GM13976 (cell line): ENCODE measurements around the gene MPP1.
"Not testable (repeated sequence)": the region's sequence is repeated elsewhere in the genome, so short reads cannot be mapped to it uniquely, and the experiment has no call there.

Source experiments
- DNase-seq: peaks from one replicate; pipeline ENCODE4 v3.0.0; 2012; ENCODE audit warnings: low spot score
- in situ Hi-C: fragments of 300-500 bp; cut with MboI; formaldehyde crosslinking; loops from one replicate; pipeline ENCODE4 v1.12.0; 2022; ENCODE audit warnings: low sequenced_read_pairs, mixed read lengths, inconsistent platforms; ENCODE audit not compliant: unreplicated experiment
- TF ChIP-seq, protein P1 (sequence below): IDR thresholded peaks from 2 replicates; pipeline ENCODE4 v1.5.1; 2012; ENCODE audit warnings: borderline replicate concordance, mild to moderate bottlenecking; ENCODE audit not compliant: insufficient read depth; ENCODE audit errors: extremely low read depth, missing control alignments, control extremely low read depth

Gene MPP1

DNA sequence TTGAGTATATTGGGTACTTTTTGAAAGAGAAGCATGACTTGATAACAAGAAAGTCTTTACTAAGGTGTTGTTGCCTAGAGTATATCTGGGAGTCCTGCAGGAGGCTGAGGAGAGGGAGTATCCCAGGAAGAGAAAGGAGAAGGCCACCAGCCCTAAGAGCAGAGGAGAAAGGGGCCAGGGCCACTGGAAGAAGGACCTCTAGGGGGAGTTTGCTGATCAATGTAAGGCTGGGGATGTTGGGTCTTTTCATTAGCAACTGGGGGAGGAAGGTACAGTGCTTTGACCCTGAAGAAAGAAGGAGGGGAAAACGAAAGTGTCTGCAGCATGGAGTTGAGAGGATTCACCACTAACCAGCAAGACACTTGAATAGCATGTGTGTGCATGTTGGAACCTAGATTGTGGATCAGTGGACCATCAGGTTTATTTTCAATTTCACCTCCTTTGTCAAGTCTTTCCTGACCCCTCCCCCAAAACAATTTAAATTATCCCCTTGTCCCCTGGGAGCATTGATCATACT, 24.7 kb upstream of the MPP1 start:
- no peak for DNase-seq
- in situ Hi-C loops, result loop anchor here (25.0 kb wide), 1 partner anchor 243 kb away; the partner anchor contains the start of gene CTAG1A
- TF ChIP-seq, protein P1, sequence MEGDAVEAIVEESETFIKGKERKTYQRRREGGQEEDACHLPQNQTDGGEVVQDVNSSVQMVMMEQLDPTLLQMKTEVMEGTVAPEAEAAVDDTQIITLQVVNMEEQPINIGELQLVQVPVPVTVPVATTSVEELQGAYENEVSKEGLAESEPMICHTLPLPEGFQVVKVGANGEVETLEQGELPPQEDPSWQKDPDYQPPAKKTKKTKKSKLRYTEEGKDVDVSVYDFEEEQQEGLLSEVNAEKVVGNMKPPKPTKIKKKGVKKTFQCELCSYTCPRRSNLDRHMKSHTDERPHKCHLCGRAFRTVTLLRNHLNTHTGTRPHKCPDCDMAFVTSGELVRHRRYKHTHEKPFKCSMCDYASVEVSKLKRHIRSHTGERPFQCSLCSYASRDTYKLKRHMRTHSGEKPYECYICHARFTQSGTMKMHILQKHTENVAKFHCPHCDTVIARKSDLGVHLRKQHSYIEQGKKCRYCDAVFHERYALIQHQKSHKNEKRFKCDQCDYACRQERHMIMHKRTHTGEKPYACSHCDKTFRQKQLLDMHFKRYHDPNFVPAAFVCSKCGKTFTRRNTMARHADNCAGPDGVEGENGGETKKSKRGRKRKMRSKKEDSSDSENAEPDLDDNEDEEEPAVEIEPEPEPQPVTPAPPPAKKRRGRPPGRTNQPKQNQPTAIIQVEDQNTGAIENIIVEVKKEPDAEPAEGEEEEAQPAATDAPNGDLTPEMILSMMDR, result no peak

DNA sequence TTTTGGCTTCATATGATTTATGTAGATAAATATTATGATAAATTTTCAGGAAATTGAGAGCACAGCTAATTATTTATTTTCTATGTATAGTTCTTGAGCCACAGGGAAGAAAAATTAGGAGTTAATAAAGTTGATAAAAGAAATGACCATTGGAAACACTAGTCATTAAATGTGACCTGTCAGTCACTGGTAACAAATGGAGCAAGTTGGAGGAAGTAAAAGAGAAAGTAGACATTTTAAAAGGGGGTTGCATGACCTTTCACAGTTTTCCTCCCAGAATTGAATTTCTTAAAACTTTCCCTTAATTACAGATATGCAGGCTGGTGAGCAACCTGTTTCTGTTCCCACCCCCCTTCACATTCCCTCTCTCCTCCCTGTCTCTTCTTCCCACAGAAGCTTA, 23.8 kb upstream of the MPP1 start:
- TF ChIP-seq, protein P1, result no peak
- DNase-seq, result no peak
- in situ Hi-C loops, result loop anchor here (25.0 kb wide), 1 partner anchor 242 kb away; the partner anchor contains the start of gene CTAG1A

DNA sequence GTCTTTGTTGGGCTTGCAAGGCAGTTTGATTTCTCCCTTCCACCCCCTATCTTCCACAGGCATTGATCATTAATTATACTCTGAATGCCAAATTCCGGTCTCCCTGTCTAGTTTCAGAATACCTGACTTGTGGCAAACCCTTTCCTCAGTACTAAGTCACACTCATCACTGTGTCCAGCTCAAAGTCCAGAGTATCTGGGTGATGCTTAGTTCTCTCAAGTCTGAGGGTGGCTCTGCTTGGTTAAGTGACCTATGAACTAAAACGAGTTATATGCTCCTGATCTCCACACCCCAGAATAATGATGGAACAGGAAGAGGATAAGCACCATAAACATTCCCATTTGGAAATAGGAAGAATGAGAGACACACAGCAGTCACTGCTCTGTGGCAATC, 22.7 kb upstream of the MPP1 start:
- TF ChIP-seq, protein P1, result no peak
- DNase-seq, result no peak
- in situ Hi-C loops, result loop anchor here (25.0 kb wide), 1 partner anchor 241 kb away; the partner anchor contains the start of gene CTAG1A

DNA sequence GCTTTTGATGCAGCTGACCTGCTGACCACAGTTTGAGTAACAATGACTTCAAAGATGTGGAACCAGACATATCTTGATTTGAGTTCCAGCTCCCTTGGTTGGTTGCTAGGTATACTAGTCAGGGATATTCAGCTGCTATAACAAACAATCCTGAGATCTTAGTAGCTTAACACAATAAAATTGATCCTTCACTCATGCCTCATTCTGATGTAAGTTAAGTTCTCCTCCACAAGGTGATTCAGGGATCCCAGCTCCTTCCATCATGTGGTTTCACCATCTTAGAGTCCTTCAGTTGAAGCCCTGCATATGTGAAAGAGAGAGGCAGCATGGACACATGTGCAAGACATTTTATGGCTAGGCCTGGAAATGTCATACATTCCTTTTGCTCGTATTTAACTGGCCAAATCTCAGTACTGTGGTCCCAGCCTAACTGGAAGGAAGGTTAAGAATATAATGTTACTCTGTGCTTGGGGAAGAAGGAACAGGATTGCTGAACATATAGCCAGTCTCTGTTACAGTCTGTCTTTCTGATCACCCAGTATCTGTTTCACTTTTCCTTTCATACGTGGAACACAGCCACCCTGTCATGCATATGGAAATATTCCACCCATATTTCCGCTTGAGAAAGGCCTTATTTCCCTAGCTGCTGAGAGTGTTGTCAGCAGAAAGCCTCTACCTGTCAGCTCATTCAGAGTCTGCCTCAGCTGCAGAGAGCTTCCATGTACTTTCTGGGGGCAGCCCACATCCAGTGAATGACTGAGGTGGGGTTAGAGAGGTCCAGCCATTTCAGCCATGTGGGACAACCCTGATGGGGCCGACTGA, 22.1 kb upstream of the MPP1 start:
- in situ Hi-C loops, result loop anchor here (25.0 kb wide), 1 partner anchor 240 kb away; the partner anchor contains the start of gene CTAG1A
- DNase-seq, result peak; percentile 32
- TF ChIP-seq, protein P1, result no peak

DNA sequence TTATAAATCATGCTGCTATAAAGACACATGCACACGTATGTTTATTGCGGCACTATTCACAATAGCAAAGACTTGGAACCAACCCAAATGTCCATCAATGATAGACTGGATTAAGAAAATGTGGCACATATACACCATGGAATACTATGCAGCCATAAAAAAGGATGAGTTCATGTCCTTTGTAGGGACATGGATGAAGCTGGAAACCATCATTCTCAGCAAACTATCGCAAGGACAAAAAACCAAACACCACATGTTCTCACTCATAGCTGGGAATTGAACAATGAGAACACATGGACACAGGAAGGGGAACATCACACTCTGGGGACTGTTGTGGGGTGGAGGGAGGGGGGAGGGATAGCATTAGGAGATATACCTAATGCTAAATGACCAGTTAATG, 20.3 kb upstream of the MPP1 start:
- not testable (repeated sequence) for DNase-seq
- in situ Hi-C loops, result loop anchor here (25.0 kb wide), 1 partner anchor 238 kb away; the partner anchor contains the start of gene CTAG1A

DNA sequence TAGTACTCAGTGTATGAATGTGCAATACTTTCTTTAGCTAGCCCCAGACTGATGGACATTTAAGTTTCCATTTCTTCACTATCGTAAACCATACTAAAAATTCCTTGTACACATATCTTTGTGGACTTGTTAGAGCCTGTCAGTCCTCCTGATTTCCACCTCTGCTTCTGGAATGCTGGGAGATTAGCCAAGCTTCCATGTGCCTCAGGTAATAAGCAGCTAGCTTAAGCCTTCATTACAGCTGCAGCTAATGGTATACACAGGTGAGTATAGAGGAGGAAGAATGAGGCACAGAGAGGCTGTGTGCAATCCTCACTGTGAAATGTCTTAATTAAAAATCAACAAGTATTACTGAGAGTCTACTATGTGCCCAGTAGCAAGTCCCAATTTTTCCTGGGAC, 19.4 kb upstream of the MPP1 start:
- no peak for DNase-seq
- in situ Hi-C loops, result loop anchor here (25.0 kb wide), 2 partner anchors 88 to 237 kb away; partner anchors contain the start of gene CTAG1A
- TF ChIP-seq, protein P1, result no peak

DNA sequence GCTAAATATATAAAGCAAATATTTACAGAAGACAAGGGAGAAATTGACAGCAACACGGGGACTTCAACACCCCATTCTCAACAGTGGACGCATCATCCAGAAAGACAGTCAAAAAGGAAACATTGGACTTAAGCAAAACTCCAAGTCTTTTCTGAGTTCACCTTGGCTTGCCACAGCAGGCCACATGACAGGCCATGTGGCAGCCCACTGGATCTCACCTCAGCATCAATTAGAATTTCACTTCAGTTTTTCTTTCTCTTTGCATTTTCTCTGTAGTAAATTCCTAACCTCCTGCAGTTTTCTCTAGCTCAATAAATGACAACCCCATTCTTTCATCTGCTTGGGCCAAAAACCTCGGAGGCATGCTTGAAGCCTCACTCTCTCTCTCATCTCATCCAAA, 16.7 kb upstream of the MPP1 start:
- TF ChIP-seq, protein P1, result no peak
- in situ Hi-C loops, result loop anchor here (25.0 kb wide), 1 partner anchor 90 kb away; no protein-coding TSS in a partner anchor
- DNase-seq, result no peak
